Neuronal stem cell (in vitro differentiated cells): ENCODE data around the gene PDRG1.

Source experiments
- DNase-seq: peaks from one replicate; pipeline ENCODE4 v3.0.0-alpha.2; 2013; ENCODE audit warnings: low spot score
- H2AFZ ChIP-seq: one replicate; pipeline ENCODE4 v1.6.1; 2013; ENCODE audit warnings: mild to moderate bottlenecking, low read length, inconsistent platforms
- H2AK5ac ChIP-seq: 2 replicates; pipeline ENCODE4 v1.6.1; 2013; ENCODE audit warnings: low read depth, mild to moderate bottlenecking, inconsistent platforms, low read length, moderate library complexity, mixed read lengths
- H2BK120ac ChIP-seq: 2 replicates; pipeline ENCODE4 v1.6.1; 2013; ENCODE audit warnings: low read depth, mild to moderate bottlenecking, inconsistent platforms, low read length, moderate library complexity, mixed read lengths
- H2BK12ac ChIP-seq: one replicate; pipeline ENCODE4 v1.6.1; 2013; ENCODE audit warnings: low read length, inconsistent platforms
- H2BK15ac ChIP-seq: 2 replicates; pipeline ENCODE4 v1.6.1; 2013; ENCODE audit warnings: mild to moderate bottlenecking, low read length, inconsistent platforms, mixed read lengths
- H2BK5ac ChIP-seq: one replicate; pipeline ENCODE4 v1.6.1; 2013; ENCODE audit warnings: inconsistent platforms, mild to moderate bottlenecking, low read length, moderate library complexity
- H3K14ac ChIP-seq: one replicate; pipeline ENCODE4 v1.6.1; 2013; ENCODE audit warnings: low read length, inconsistent platforms
- H3K18ac ChIP-seq: 2 replicates; pipeline ENCODE4 v1.6.1; 2013; ENCODE audit warnings: low read length, inconsistent platforms
- H3K23ac ChIP-seq: 2 replicates; pipeline ENCODE4 v1.6.1; 2013; ENCODE audit warnings: low read depth, mild to moderate bottlenecking, mixed read lengths, low read length, inconsistent platforms; ENCODE audit not compliant: poor library complexity
- H3K27ac ChIP-seq: replicated peaks from 3 replicates; pipeline ENCODE4 v1.5.1; 2013; ENCODE audit warnings: low read length, inconsistent platforms
- H3K27me3 ChIP-seq, 3 experiments: 2 replicates each; pipeline ENCODE4 v1.6.1; 2013; ENCODE audit warnings: low read length in 3 of 3, mild to moderate bottlenecking in 2 of 3, inconsistent platforms in 1 of 3, low read depth in 1 of 3, mixed read lengths in 1 of 3, moderate library complexity in 1 of 3; ENCODE audit not compliant: control insufficient read depth in 3 of 3, insufficient read depth in 3 of 3
- H3K36me3 ChIP-seq, 2 donors: replicated peaks in 1 of 2; 2 replicates each; pipeline ENCODE4 v1.6.1; 2013; ENCODE audit warnings: low read length in 2 of 2; ENCODE audit not compliant: control insufficient read depth in 2 of 2, insufficient read depth in 2 of 2
- H3K4ac ChIP-seq: 2 replicates; pipeline ENCODE4 v1.6.1; 2013; ENCODE audit warnings: inconsistent platforms, mild to moderate bottlenecking, low read length, moderate library complexity
- H3K4me1 ChIP-seq, 2 donors: 1 replicate in 1 of 2; 2 replicates in 1 of 2; pipeline ENCODE4 v1.6.1; 2013; ENCODE audit warnings: low read length in 2 of 2, low read depth in 1 of 2; ENCODE audit not compliant: control insufficient read depth in 2 of 2, insufficient read depth in 1 of 2
- H3K4me2 ChIP-seq: one replicate; pipeline ENCODE4 v1.6.1; 2013; ENCODE audit warnings: mild to moderate bottlenecking, low read length, inconsistent platforms; ENCODE audit not compliant: insufficient read depth, poor library complexity, severe bottlenecking
- H3K4me3 ChIP-seq, 2 donors: 2 replicates each; pipeline ENCODE4 v1.5.1; 2013; ENCODE audit warnings: low read length in 2 of 2, mild to moderate bottlenecking in 2 of 2, inconsistent platforms in 1 of 2, moderate library complexity in 1 of 2
- H3K79me1 ChIP-seq: one replicate; pipeline ENCODE4 v1.6.1; 2013; ENCODE audit warnings: low read depth, mild to moderate bottlenecking, inconsistent platforms, low read length, moderate library complexity
- H3K9ac ChIP-seq: one replicate; pipeline ENCODE4 v1.6.1; 2013; ENCODE audit warnings: mild to moderate bottlenecking, low read depth, low read length, inconsistent platforms; ENCODE audit not compliant: poor library complexity
- H3K9me3 ChIP-seq, 2 donors: replicated peaks in 1 of 2; 2 replicates each; pipeline versions ENCODE3 to v1.6.1; 2013; ENCODE audit warnings: low read length in 2 of 2, mild to moderate bottlenecking in 2 of 2, inconsistent platforms in 1 of 2, low read depth in 1 of 2, mixed read lengths in 1 of 2, moderate library complexity in 1 of 2; ENCODE audit not compliant: control insufficient read depth in 2 of 2, insufficient read depth in 1 of 2
- H4K8ac ChIP-seq: one replicate; pipeline ENCODE4 v1.6.1; 2013; ENCODE audit warnings: low read depth, mild to moderate bottlenecking, inconsistent platforms, low read length, moderate library complexity
- H4K91ac ChIP-seq: one replicate; pipeline ENCODE4 v1.6.1; 2013; ENCODE audit warnings: low read length, low read depth, mild to moderate bottlenecking, inconsistent platforms; ENCODE audit not compliant: poor library complexity
- WGBS, 2 donors: extraction: QIAGEN DNeasy Blood & Tissue Kit; methylation state at CpG; one replicate each; pipeline ENCODE4 v1.1.7; 2013; ENCODE audit warnings: missing lambda C conversion rate in 2 of 2, mixed read lengths in 1 of 2; ENCODE audit not compliant: insufficient read length in 2 of 2, insufficient replicate concordance in 1 of 2; ENCODE audit errors: extremely low coverage in 2 of 2; 5-methylcytosine and 5-hydroxymethylcytosine counted together

Gene PDRG1

GRCh38 chr20:31927627-31928159 is 24.2 kb downstream of the PDRG1 start:
- no peak overlapping the region for H3K4ac ChIP-seq
- no peak overlapping the region for H3K4me3 ChIP-seq
- no peak overlapping the region for H4K8ac ChIP-seq
- no peak overlapping the region for H3K18ac ChIP-seq
- no peak overlapping the region for H4K91ac ChIP-seq
- no peaks in the 10 kb centered on the region for H3K36me3 ChIP-seq
- H3K27me3 ChIP-seq = peaks cover 0 to 10% (median 0%) of the 10 kb centered on the region in 3 experiments
- H3K9ac ChIP-seq = no peak overlapping the region
- no peak overlapping the region for H2BK12ac ChIP-seq
- no peak overlapping the region for H2BK5ac ChIP-seq
- H3K23ac ChIP-seq = no peak overlapping the region
- no peak overlapping the region for H3K27ac ChIP-seq
- no CpG with 5 or more reads among the region's 8 CpGs for whole genome bisulfite sequencing, 2 donors
- no peak overlapping the region for H2AK5ac ChIP-seq
- H3K14ac ChIP-seq = no peak overlapping the region
- no peak overlapping the region for H2BK15ac ChIP-seq
- no peak for DNase-seq
- H3K4me1 ChIP-seq = peaks cover 0 to 7% of the 10 kb centered on the region in 2 donors
- H2AFZ ChIP-seq = no peak overlapping the region
- no peak overlapping the region for H3K4me2 ChIP-seq
- H2BK120ac ChIP-seq = no peak overlapping the region
- no peaks in the 10 kb centered on the region for H3K79me1 ChIP-seq
- H3K9me3 ChIP-seq = no peaks in the 10 kb centered on the region

- peaks cover 0 to 7% (median 0%) of the 10 kb centered on the region in 3 experiments for H3K27me3 ChIP-seq
These were observed 25.4 kb downstream of the PDRG1 start for GRCh38 chr20:31926493-31926892.

GRCh38 chr20:31925631-31926030 is 26.2 kb downstream of the PDRG1 start:
- Histone ChIP-seq H3K36me3 (no peaks in the 10 kb centered on the region), H2BK15ac (no peak overlapping the region), H3K27ac (no peak overlapping the region), H3K9me3 (no peaks in the 10 kb centered on the region), H3K18ac (no peak overlapping the region), H3K4me2 (no peak overlapping the region), H4K91ac (no peak overlapping the region), H2AK5ac (peak overlapping the region; percentile 7), H3K4ac (no peak overlapping the region), H3K9ac (no peak overlapping the region), H2AFZ (no peak overlapping the region), H2BK120ac (no peak overlapping the region), H2BK5ac (no peak overlapping the region), H3K79me1 (no peaks in the 10 kb centered on the region), H3K4me3 (no peak overlapping the region), H3K4me1 (peaks cover 0 to 7% of the 10 kb centered on the region in 2 donors), H2BK12ac (no peak overlapping the region), H3K14ac (no peak overlapping the region), H3K23ac (no peak overlapping the region), H4K8ac (no peak overlapping the region), H3K27me3 (peaks cover 0 to 7% (median 0%) of the 10 kb centered on the region in 3 experiments)
- no CpG with 5 or more reads among the region's 9 CpGs for WGBS, 2 donors
- DNase-seq = no peak

More at GRCh38 chr20:31926493-31926892, 25.4 kb downstream of the PDRG1 start:
- no peak overlapping the region for H4K8ac ChIP-seq
- no peak overlapping the region for H2AFZ ChIP-seq
- H3K18ac ChIP-seq = no peak overlapping the region
- no peak overlapping the region for H2BK15ac ChIP-seq
- H3K27ac ChIP-seq = no peak overlapping the region
- H4K91ac ChIP-seq = no peak overlapping the region
- H3K4ac ChIP-seq = no peak overlapping the region
- H3K14ac ChIP-seq = no peak overlapping the region
- H3K79me1 ChIP-seq = no peaks in the 10 kb centered on the region
- no CpG with 5 or more reads among the region's 2 CpGs for WGBS, 2 donors
- H3K9me3 ChIP-seq = no peaks in the 10 kb centered on the region
- H3K23ac ChIP-seq = no peak overlapping the region
- no peak overlapping the region for H2AK5ac ChIP-seq
- no peak overlapping the region for H3K4me2 ChIP-seq
- no peak overlapping the region for H2BK12ac ChIP-seq
- no peak for DNase-seq
- no peak overlapping the region for H2BK120ac ChIP-seq
- H3K4me3 ChIP-seq = no peak overlapping the region
- peaks cover 0 to 7% of the 10 kb centered on the region in 2 donors for H3K4me1 ChIP-seq
- no peak overlapping the region for H2BK5ac ChIP-seq
- H3K36me3 ChIP-seq = no peaks in the 10 kb centered on the region
- H3K9ac ChIP-seq = no peak overlapping the region

GRCh38 chr20:31924561-31924960 is 27.3 kb downstream of the PDRG1 start:
- whole genome bisulfite sequencing, 2 donors = no CpG with 5 or more reads among the region's 8 CpGs
- peaks cover 0 to 7% (median 0%) of the 10 kb centered on the region in 3 experiments for H3K27me3 ChIP-seq

More at GRCh38 chr20:31924561-31924960, 27.3 kb downstream of the PDRG1 start:
- Histone ChIP-seq H3K18ac (no peak overlapping the region), H3K4me3 (no peak overlapping the region), H3K23ac (no peak overlapping the region), H3K36me3 (no peaks in the 10 kb centered on the region), H3K9me3 (no peaks in the 10 kb centered on the region), H2AK5ac (no peak overlapping the region), H2BK15ac (peak overlapping the region; percentile 32), H3K9ac (no peak overlapping the region), H2AFZ (no peak overlapping the region), H3K79me1 (no peaks in the 10 kb centered on the region), H3K4me1 (peaks cover 0 to 7% of the 10 kb centered on the region in 2 donors), H3K4ac (no peak overlapping the region), H3K4me2 (no peak overlapping the region), H2BK120ac (no peak overlapping the region), H3K14ac (no peak overlapping the region), H2BK12ac (no peak overlapping the region), H3K27ac (no peak overlapping the region), H2BK5ac (no peak overlapping the region), H4K91ac (no peak overlapping the region), H4K8ac (no peak overlapping the region)
- no peak for DNase-seq
